H9 (cell line): ENCODE measurements around the gene APP. TPM values are rescaled to one million over a fixed set of nuclear protein-coding genes. Genes with fewer than 3 reads are reported as not detected.
A peak's percentile ranks its signal among the peaks of the same experiment; 100 is the strongest.

ENCODE experiments used
- DNase-seq: peaks from one replicate; pipeline ENCODE4 v3.0.0-alpha.2; 2017
- H2AFZ ChIP-seq: one replicate; pipeline ENCODE4 v1.6.1; 2013; ENCODE audit warnings: mild to moderate bottlenecking, low read length, control low read depth, moderate library complexity
- H2AK5ac ChIP-seq: 2 replicates; pipeline ENCODE4 v1.6.1; 2013; ENCODE audit warnings: low read length, control low read depth, mixed read lengths; ENCODE audit not compliant: insufficient read length
- H2BK120ac ChIP-seq: one replicate; pipeline ENCODE4 v1.6.1; 2013; ENCODE audit warnings: low read depth, mild to moderate bottlenecking, low read length, control low read depth, inconsistent platforms; ENCODE audit not compliant: poor library complexity, severe bottlenecking
- H2BK12ac ChIP-seq: 2 replicates; pipeline ENCODE4 v1.6.1; 2013; ENCODE audit warnings: low read length, control low read depth, mixed read lengths, low read depth; ENCODE audit not compliant: insufficient read length
- H2BK15ac ChIP-seq: 2 replicates; pipeline ENCODE4 v1.6.1; 2013; ENCODE audit warnings: low read depth, low read length, control low read depth
- H2BK20ac ChIP-seq: one replicate; pipeline ENCODE4 v1.6.1; 2013; ENCODE audit warnings: low read depth, mild to moderate bottlenecking, low read length, control low read depth, inconsistent platforms; ENCODE audit not compliant: poor library complexity, severe bottlenecking
- H2BK5ac ChIP-seq: 2 replicates; pipeline ENCODE4 v1.6.1; 2013; ENCODE audit warnings: low read length, control low read depth, mixed read lengths; ENCODE audit not compliant: insufficient read length
- H3K14ac ChIP-seq: 2 replicates; pipeline ENCODE4 v1.6.1; 2013; ENCODE audit warnings: low read length, control low read depth; ENCODE audit not compliant: insufficient read depth
- H3K18ac ChIP-seq: 2 replicates; pipeline ENCODE4 v1.6.1; 2013; ENCODE audit warnings: low read depth, mild to moderate bottlenecking, mixed read lengths, low read length, control low read depth; ENCODE audit not compliant: insufficient read length
- H3K23ac ChIP-seq: 2 replicates; pipeline ENCODE4 v1.6.1; 2013; ENCODE audit warnings: low read length, control low read depth, mixed read lengths, low read depth; ENCODE audit not compliant: insufficient read length
- H3K23me2 ChIP-seq: 2 replicates; pipeline ENCODE4 v1.6.1; 2013; ENCODE audit warnings: low read depth, mild to moderate bottlenecking, mixed read lengths, low read length, control low read depth; ENCODE audit not compliant: insufficient read length, poor library complexity, severe bottlenecking
- H3K27ac ChIP-seq: 2 replicates; pipeline ENCODE4 v1.5.1; 2013; ENCODE audit warnings: low read length, control low read depth, mixed read lengths, low read depth; ENCODE audit not compliant: insufficient read length
- H3K27me3 ChIP-seq: 2 replicates; pipeline ENCODE4 v1.6.1; 2013; ENCODE audit warnings: low read length, control low read depth, inconsistent platforms; ENCODE audit not compliant: insufficient read depth
- H3K4ac ChIP-seq: 2 replicates; pipeline ENCODE4 v1.6.1; 2013; ENCODE audit warnings: low read depth, mild to moderate bottlenecking, control low read depth, inconsistent platforms, low read length, moderate library complexity
- H3K4me1 ChIP-seq: 2 replicates; pipeline ENCODE4 v1.6.1; 2013; ENCODE audit warnings: low read length, control low read depth, inconsistent platforms; ENCODE audit not compliant: insufficient read depth
- H3K4me2 ChIP-seq: 2 replicates; pipeline ENCODE4 v1.6.1; 2013; ENCODE audit warnings: low read length, control low read depth, mixed read lengths; ENCODE audit not compliant: insufficient read length, insufficient read depth
- H3K56ac ChIP-seq: 2 replicates; pipeline ENCODE4 v1.6.1; 2013; ENCODE audit warnings: low read depth, mild to moderate bottlenecking, mixed read lengths, low read length, control low read depth; ENCODE audit not compliant: insufficient read length
- H3K79me1 ChIP-seq: 2 replicates; pipeline ENCODE4 v1.6.1; 2013; ENCODE audit warnings: low read depth, mild to moderate bottlenecking, moderate library complexity, low read length, control low read depth, inconsistent platforms; ENCODE audit not compliant: insufficient read depth, poor library complexity, severe bottlenecking
- H3K79me2 ChIP-seq: 2 replicates; pipeline ENCODE4 v1.6.1; 2013; ENCODE audit warnings: low read length, control low read depth, inconsistent platforms; ENCODE audit not compliant: insufficient read depth
- H3K9ac ChIP-seq: 2 replicates; pipeline ENCODE4 v1.6.1; 2013; ENCODE audit warnings: low read length, control low read depth, mixed read lengths; ENCODE audit not compliant: insufficient read length; ENCODE audit errors: extremely low read depth
- H3K9me3 ChIP-seq: one replicate; pipeline ENCODE4 v1.6.1; 2013; ENCODE audit warnings: low read depth, low read length, inconsistent platforms; ENCODE audit not compliant: control insufficient read depth
- H3T11ph ChIP-seq: one replicate; pipeline ENCODE4 v1.6.1; 2013; ENCODE audit warnings: mild to moderate bottlenecking, low read length, control low read depth, inconsistent platforms
- H4K20me1 ChIP-seq: one replicate; pipeline ENCODE4 v1.6.1; 2013; ENCODE audit not compliant: control insufficient read depth, insufficient read length, insufficient read depth
- H4K5ac ChIP-seq: 2 replicates; pipeline ENCODE4 v1.6.1; 2013; ENCODE audit warnings: low read depth, mild to moderate bottlenecking, mixed read lengths, low read length, control low read depth; ENCODE audit not compliant: insufficient read length
- H4K8ac ChIP-seq: replicated peaks from 2 replicates; pipeline ENCODE4 v1.6.1; 2013; ENCODE audit warnings: low read length, control low read depth, mixed read lengths, low read depth; ENCODE audit not compliant: insufficient read length
- H4K91ac ChIP-seq: 2 replicates; pipeline ENCODE4 v1.6.1; 2013; ENCODE audit warnings: low read depth, mild to moderate bottlenecking, moderate library complexity, mixed read lengths, low read length, control low read depth; ENCODE audit not compliant: insufficient read length
- H3K27ac Mint-ChIP-seq, 3 experiments: 2 replicates in 2 of 3; 3 replicates in 1 of 3; pipeline ENCODE4 v1.8.0; 2020 to 2021; ENCODE audit warnings: mixed read lengths in 3 of 3, mild to moderate bottlenecking in 1 of 3, moderate library complexity in 1 of 3
- H3K27me3 Mint-ChIP-seq: 2 replicates; pipeline ENCODE4 v1.8.0; 2021; ENCODE audit warnings: low read depth, mild to moderate bottlenecking, moderate library complexity, mixed read lengths
- H3K36me3 Mint-ChIP-seq, 3 experiments: 2 replicates in 2 of 3; 3 replicates in 1 of 3; pipeline ENCODE4 v1.8.0; 2020 to 2021; ENCODE audit warnings: low read depth in 3 of 3, mixed read lengths in 3 of 3; ENCODE audit not compliant: insufficient read depth in 1 of 3
- H3K4me1 Mint-ChIP-seq, 2 experiments: 2 replicates each; pipeline ENCODE4 v1.8.0; 2020; ENCODE audit warnings: mixed read lengths in 2 of 2
- H3K4me3 Mint-ChIP-seq, 2 experiments: 2 replicates in 1 of 2; 3 replicates in 1 of 2; pipeline ENCODE4 v1.8.0; 2020 to 2021; ENCODE audit warnings: mild to moderate bottlenecking in 2 of 2, mixed read lengths in 2 of 2, moderate library complexity in 1 of 2
- H3K9me3 Mint-ChIP-seq, 2 experiments: 2 replicates in 1 of 2; 3 replicates in 1 of 2; pipeline ENCODE4 v1.8.0; 2020; ENCODE audit warnings: mild to moderate bottlenecking in 2 of 2, mixed read lengths in 2 of 2, moderate library complexity in 1 of 2
- WGBS: extraction: QIAGEN DNeasy Blood & Tissue Kit; methylation state at CpG from one replicate; pipeline ENCODE4 v1.1.7; 2013; ENCODE audit warnings: missing lambda C conversion rate, low lambda C conversion rate, mixed read lengths; ENCODE audit not compliant: insufficient read length; ENCODE audit errors: extremely low coverage; 5-methylcytosine and 5-hydroxymethylcytosine counted together
- total RNA-seq: library from RNA; stranded (reverse); gene quantifications from 2 replicates; pipeline ENCODE4 v1.2.1, GENCODE V29; 2021
- TF ChIP-seq, protein P1 (sequence below): fragments of 200-600 bp; sonication (generic); conservative IDR thresholded peaks from 3 replicates; pipeline ENCODE4 v1.8.0; 2021; ENCODE audit warnings: antibody characterized with exemption, mild to moderate bottlenecking

APP gene
- total RNA-seq, 1 experiment from 2014 or later = 380 TPM

DNA sequence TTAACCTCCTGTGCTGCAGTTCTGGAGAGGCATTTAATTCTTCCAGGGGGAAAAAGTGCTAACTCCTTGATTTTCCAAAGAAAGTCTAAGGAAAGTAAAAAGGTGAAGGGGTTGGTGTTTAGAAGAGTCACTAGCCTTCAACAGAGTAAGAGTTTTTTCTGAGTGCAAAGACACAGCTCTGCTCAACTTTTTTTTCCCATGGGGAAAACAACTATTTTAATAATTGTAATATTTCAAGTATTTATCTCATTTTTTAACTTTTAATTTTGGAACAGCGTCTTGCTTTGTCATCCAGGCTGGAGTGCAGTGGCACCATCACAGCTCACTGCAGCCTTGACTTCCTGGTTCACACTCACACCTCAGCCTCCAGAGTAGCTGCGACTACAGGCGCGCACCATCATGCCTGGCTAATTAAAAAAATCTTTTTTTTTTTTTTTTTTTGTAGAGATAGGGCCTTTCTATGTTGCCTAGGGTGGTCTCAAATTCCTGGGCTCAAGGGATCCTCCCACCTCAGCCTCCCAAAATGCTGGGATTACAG, 202.6 kb downstream of the APP start:
- Histone ChIP-seq H3K27me3 (no peaks in the 10 kb centered on the region), H3K23me2 (no peaks in the 10 kb centered on the region), H3K9me3 (no peaks in the 10 kb centered on the region), H3K79me2 (peaks cover 3% of the 10 kb centered on the region; the same call in 1 of the 2 replicates), H3T11ph (no peak overlapping the region), H3K79me1 (no peaks in the 10 kb centered on the region), H3K4me2 (no peak overlapping the region), H3K9ac (no peak overlapping the region), H2AFZ (no peak overlapping the region), H3K18ac (no peak overlapping the region), H4K20me1 (no peaks in the 10 kb centered on the region), H2BK5ac (no peak overlapping the region), H3K4ac (no peak overlapping the region), H3K27ac (no peak overlapping the region), H2BK12ac (no peak overlapping the region), H2BK20ac (no peak overlapping the region), H2BK120ac (no peak overlapping the region), H4K5ac (no peak overlapping the region), H3K14ac (no peak overlapping the region), H3K56ac (no peak overlapping the region), H4K91ac (no peak overlapping the region), H3K4me1 (no peaks in the 10 kb centered on the region; the same call in 1 of the 2 replicates), H4K8ac (no peak overlapping the region), H3K23ac (no peak overlapping the region), H2BK15ac (no peak overlapping the region), H2AK5ac (no peak overlapping the region)
- no peak overlapping the region for H3K4me3 Mint-ChIP-seq
- peaks cover 46 to 64% (median 51%) of the 10 kb centered on the region in 3 experiments for H3K36me3 Mint-ChIP-seq
- no peaks in the 10 kb centered on the region for H3K9me3 Mint-ChIP-seq
- peak overlapping the region in 2 of 3 experiments; percentile 64 to 90; a peak in 3 of 7 replicates for H3K27ac Mint-ChIP-seq
- WGBS = no CpG with 5 or more reads among the region's 4 CpGs
- H3K4me1 Mint-ChIP-seq = peaks cover 18 to 31% of the 10 kb centered on the region in 2 experiments
- no peaks in the 10 kb centered on the region for H3K27me3 Mint-ChIP-seq
- TF ChIP-seq, protein P1, sequence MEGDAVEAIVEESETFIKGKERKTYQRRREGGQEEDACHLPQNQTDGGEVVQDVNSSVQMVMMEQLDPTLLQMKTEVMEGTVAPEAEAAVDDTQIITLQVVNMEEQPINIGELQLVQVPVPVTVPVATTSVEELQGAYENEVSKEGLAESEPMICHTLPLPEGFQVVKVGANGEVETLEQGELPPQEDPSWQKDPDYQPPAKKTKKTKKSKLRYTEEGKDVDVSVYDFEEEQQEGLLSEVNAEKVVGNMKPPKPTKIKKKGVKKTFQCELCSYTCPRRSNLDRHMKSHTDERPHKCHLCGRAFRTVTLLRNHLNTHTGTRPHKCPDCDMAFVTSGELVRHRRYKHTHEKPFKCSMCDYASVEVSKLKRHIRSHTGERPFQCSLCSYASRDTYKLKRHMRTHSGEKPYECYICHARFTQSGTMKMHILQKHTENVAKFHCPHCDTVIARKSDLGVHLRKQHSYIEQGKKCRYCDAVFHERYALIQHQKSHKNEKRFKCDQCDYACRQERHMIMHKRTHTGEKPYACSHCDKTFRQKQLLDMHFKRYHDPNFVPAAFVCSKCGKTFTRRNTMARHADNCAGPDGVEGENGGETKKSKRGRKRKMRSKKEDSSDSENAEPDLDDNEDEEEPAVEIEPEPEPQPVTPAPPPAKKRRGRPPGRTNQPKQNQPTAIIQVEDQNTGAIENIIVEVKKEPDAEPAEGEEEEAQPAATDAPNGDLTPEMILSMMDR = no peak
- no peak for DNase-seq
